ENCODE data around the gene DDX49. TPM values are rescaled to one million over a fixed set of nuclear protein-coding genes. Genes with fewer than 3 reads are reported as not detected.

DDX49 gene
- total and polyA plus RNA-seq, 9 of the 15 experiments (the other 6 are each of a cell fraction or from before 2014, with no cell fraction given), result 1.1 to 113 (median 45.7) TPM

DNA sequence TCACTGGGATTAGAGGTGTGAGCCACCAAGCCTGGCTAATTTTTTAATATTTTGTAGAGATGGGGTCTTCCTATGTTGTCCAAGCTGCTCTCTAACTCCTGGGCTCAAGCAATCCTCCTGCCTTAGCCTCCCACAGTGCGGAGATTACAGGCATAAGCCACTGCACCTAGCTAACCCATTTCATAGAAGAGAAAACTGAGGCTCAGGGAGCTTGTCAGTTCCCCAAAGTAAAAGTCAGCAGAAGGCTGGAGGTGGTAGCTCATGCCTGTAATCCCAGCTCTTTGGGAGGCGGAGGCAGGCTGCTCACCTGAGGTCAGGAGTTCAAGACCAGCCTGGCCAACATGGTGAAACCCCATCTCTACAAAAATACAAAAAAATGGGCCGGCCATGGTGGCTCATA is 30.3 kb downstream of the DDX49 start:
- ATAC-seq (no peak), DNase-seq (ENCODE audit: extremely low read depth in 1 of 4, low spot score in 3 of 4) (no peak), FAIRE-seq (no peak)
- 31% methylated on average over 3 of the region's 3 CpGs for WGBS (ENCODE audit: insufficient coverage, low coverage, missing lambda C conversion rate)
- Histone ChIP-seq H4K20me1 (replicated peaks; ENCODE audit: control insufficient read depth, insufficient read depth, low read length) (no peaks in the 10 kb centered on the region; the same call in 1 of the 2 replicates), H3K9me3 (replicated peaks; ENCODE audit: control insufficient read depth, insufficient read depth, low read depth, low read length) (no peaks in the 10 kb centered on the region), H3K4me2 (ENCODE audit: insufficient read depth, low read length) (no peak overlapping the region), H3K36me3 (ENCODE audit: control insufficient read depth, insufficient read depth, low read length) (no peaks in the 10 kb centered on the region), H3K4me1 (replicated peaks in 1 of 2; ENCODE audit: control insufficient read depth in 2 of 2, insufficient read depth in 2 of 2, low read length in 2 of 2) (peaks cover 0 to 8% of the 10 kb centered on the region in 2 experiments; a peak in 2 of 5 replicates), H3K9me1 (ENCODE audit: control insufficient read depth, insufficient read depth, low read length) (no peaks in the 10 kb centered on the region), H3K9ac (ENCODE audit: insufficient read depth in 1 of 2, low read depth in 2 of 2, low read length in 2 of 2) (no peak overlapping the region), H3K27me3 (ENCODE audit: control insufficient read depth in 2 of 2, insufficient read depth in 2 of 2, low read length in 2 of 2) (peaks cover 0 to 21% of the 10 kb centered on the region in 2 experiments; a peak in 1 of 5 replicates), H2AFZ (ENCODE audit: low read depth, low read length) (no peak overlapping the region), H3K79me2 (ENCODE audit: control insufficient read depth, insufficient read depth, low read length) (no peaks in the 10 kb centered on the region), H3K27ac (ENCODE audit: extremely low read depth, low read depth, low read length) (no peak overlapping the region), H3K4me3 (no peak overlapping the region)
- BruUV-seq (replicated peaks), result no TSS peak
- intact Hi-C loops (cut with micrococcal nuclease) (no loop called here), in situ Hi-C loops (cut with MboI) (no loop called here)
- ChIA-PET POLR2A (no interaction called here), CTCF (ENCODE audit: low intra/inter-chr PET ratio) (no interaction called here)
- no peak for TF ChIP-seq POLR2G (IDR thresholded peaks at IDR 0.05; ENCODE audit: low read depth, low read length)
- TF ChIP-seq SRSF9 (IDR thresholded peaks at IDR 0.05; ENCODE audit: borderline replicate concordance, low read depth, low read length), result no peak
- no peak for TF ChIP-seq ZNF197 (CRISPR knock-in tag; IDR thresholded peaks at IDR 0.05; ENCODE audit: low read depth)
- TF ChIP-seq RBM25 (IDR thresholded peaks at IDR 0.05; ENCODE audit: low read depth, low read length, severe bottlenecking), result peak; percentile 70
- no peak for TF ChIP-seq SOX6 (IDR thresholded peaks at IDR 0.05)
- TF ChIP-seq ZNF143 (CRISPR knock-in tag; IDR thresholded peaks at IDR 0.05), result no peak
- TF ChIP-seq HOXB6 (CRISPR knock-in tag; IDR thresholded peaks at IDR 0.05; ENCODE audit: borderline replicate concordance), result no peak
- TF ChIP-seq KDM1A (IDR thresholded peaks at IDR 0.05), result peak in 1 of 2 experiments; percentile 52; a peak in 1 of 4 replicates
- peak; percentile 43; the same call in 1 of the 2 replicates for TF ChIP-seq HDAC2 (IDR thresholded peaks at IDR 0.05)
- TF ChIP-seq ZNF184 (CRISPR knock-in tag; IDR thresholded peaks at IDR 0.05), result no peak
- peak; percentile 69; the same call in 1 of the 2 replicates for TF ChIP-seq BCOR (IDR thresholded peaks at IDR 0.05)
- TF ChIP-seq NFRKB (IDR thresholded peaks at IDR 0.05; ENCODE audit: low read depth), result no peak
- no peak for TF ChIP-seq MCM3 (IDR thresholded peaks at IDR 0.05)
- TF ChIP-seq NFATC3 (IDR thresholded peaks at IDR 0.05), result no peak
- TF ChIP-seq CHD2 (IDR thresholded peaks at IDR 0.05; ENCODE audit: low read depth, low read length), result no peak

Measured in K562 (cell line).